OCI-M1 (cell line): ENCODE results near the gene TUBE1.
"Not testable (repeated sequence)": the region's sequence is repeated elsewhere in the genome, so short reads cannot be mapped to it uniquely, and the experiment has no call there.

ENCODE experiments used
- DNase-seq: peaks from one replicate; lab custom pipeline; 2025; lab: John Stamatoyannopoulos, UW

The TUBE1 gene

GRCh38 chr6:112087136-112087911, at the start of gene TUBE1, which contains the start of gene FAM229B:
TSS of gene TUBE1 (minus strand) at chr6:112087482. CDS start at chr6:112087434, 48 bp downstream.
TSS of gene FAM229B (plus strand) at chr6:112087591. CDS start at chr6:112099284, 11,693 bp downstream.
- DNase-seq, result peak; percentile 97

DNA sequence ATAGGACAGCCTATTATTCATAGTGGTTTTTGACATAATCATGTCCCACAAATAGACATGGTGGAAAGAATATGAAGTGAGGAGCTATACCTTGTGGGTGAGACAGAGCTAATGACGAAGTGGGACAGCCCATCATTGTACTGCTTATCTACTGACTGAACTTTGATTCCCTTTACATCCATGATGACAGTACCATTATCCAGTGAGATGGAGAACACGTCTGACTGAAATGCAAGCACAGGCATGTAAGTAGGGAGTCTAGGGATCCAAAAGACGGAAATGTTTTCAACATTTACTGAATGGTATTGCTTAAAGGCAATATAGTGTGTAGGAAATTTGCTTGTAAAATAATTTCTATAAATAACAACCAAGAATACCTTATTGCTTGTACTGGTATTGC, 43.6 kb upstream of the TUBE1 start:
- DNase-seq, result no peak

DNA sequence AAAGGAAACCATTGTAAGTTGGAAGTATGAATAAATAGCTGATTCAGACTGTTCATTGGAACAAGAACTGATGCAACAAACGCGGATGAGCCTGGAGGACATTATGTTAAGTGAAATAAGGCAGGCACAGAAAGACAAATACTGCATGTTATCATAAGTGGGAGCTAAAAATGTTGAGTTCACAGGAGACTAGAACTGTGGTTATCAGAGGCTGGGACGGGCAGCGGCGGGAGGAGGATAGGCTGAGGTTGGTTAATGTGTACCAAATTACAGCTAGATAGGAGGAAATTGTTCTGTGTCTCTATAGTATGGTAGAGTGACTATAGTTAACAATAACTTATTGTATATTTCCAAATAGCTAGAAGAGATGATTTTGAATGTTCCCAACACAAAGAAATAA, 40.9 kb upstream of the TUBE1 start:
- DNase-seq, result no peak

DNA sequence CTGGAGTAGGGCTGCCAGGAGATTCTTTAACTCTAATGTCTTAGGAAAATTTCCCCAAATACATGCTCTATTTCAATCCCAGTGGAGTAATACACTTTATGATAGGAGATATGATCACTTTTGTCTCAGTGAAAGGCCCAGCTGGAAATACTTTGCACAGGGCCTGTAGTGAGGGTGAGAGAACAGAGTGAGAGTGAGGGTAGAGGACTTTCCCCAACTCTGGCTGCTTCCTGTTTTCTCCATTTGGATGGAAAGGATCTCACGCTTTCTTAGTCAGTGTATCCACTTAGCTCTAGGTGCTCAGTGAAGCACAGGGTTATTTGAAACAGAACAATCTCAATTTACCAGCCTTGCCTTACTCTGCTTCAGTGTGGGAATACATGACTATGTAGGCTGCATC, 36.7 kb upstream of the TUBE1 start:
- no peak for DNase-seq

DNA sequence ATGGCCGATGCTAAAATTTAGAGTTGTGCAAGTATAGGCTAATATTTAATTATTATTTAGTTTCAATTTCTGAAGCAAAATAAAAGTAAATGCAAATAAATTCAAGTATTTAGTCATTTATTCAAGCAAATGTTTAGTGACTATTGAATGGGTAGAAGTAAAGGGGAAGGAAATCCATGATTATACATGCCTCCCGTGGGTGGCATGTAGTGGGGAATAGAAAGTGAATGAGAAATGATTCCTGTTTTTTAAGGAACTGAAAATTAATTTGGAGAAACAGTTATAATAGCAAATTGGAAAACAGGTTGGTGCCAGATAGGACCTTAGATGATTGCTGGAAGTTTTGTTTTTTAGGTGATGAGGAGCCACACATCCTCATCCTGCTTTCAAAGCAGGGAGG, 35.5 kb upstream of the TUBE1 start:
- no peak for DNase-seq

- peak; percentile 15 for DNase-seq
Measured at GRCh38 chr6:112118034-112118433, 30.8 kb upstream of the TUBE1 start.

GRCh38 chr6:112117554-112117953, 30.3 kb upstream of the TUBE1 start:
- peak; percentile 38 for DNase-seq

DNA sequence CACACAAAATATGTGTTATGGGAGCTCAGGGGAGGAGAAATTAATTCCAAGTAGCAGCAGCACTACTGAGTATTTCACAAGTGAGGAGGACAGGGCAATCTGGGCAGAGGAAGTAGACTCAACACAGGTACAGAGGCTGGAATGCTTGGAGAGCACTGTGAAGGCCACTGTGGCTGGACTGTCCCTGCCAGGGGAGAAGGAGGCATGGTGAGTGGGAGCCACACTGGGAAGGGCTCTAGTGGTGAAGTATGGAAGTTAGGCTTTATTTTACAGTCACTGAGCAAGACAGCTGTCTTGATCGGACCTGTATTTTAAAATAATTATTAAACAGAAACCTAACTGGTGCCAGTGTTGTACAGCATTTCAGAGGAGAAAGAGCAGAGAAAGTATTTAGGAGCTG, 28.9 kb upstream of the TUBE1 start:
- DNase-seq, result no peak

- no peak for DNase-seq
Measured at GRCh38 chr6:112114577-112115223, 27.4 kb upstream of the TUBE1 start.

DNA sequence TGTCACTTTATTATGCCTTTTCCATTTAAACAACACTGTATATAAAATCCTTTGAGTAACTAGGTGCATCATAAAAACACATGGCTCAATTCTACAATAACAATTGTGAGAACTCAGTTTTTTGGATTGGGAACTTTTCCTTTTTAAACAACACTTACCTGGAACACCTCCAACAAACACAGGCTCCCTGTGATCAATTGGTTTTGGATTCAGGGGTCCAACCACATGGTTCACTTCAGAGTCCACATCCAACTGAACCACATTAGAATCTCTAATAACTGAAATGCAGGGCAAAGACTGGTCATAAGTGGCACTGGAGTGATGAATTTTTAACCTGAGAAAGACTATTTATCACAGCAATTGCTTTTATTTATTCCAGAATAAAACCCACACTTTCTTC, 26.6 kb upstream of the TUBE1 start:
- no peak for DNase-seq

- no peak for DNase-seq
Measured at GRCh38 chr6:112113431-112113830, 26.1 kb upstream of the TUBE1 start.

DNA sequence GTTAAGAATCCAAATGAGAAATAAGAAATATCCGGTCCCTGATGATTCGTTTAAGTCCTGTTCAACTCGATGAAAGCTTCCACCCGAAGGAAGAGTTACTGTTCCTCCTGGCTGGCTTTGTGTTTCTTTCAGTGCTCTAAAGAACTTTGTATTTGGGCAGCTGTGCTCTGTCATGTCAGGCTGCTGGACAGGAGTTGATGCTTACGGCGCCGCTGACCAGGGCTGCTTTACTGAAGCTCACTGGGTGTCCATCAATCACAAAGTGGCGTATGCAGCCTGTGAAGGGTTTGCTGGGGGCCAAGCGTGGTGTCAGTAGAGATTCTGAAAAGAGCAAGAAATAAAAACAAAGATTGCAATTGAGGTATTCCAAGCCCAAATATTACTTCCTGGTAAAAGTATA, 22.0 kb upstream of the TUBE1 start:
- DNase-seq, result no peak

DNA sequence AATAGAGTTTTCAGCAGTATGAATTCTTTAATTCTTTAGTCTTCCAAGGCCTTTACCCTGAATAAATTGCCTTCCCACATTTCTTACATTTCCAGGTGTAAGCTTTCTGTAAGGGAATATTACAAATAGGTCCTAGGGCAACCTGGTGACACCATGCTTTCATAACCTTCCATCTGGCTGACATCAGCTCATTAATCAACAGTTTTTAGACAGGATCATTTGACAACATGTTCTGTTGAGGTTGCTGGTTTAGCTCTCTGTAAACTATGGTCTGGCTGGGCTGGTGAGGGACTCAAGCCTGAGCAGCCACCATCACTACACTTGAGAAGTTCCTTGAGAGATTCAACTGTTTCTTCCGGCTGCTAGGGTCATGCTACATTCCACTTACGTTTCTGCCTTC, 19.3 kb upstream of the TUBE1 start:
- no peak for DNase-seq

DNA sequence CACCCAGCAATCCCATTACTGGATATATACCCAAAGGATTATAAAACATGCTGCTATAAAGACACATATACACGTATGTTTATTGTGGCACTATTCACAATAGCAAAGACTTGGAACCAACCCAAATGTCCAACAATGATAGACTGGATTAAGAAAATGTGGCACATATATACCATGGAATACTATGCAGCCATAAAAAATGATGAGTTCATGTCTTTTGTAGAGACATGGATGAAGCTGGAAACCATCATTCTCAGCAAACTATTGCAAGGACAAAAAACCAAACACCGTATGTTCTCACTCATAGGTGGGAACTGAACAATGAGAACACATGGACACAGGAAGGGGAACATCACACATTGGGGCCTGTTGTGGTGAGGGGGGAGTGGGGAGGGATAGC, 18.7 kb upstream of the TUBE1 start:
- not testable (repeated sequence) for DNase-seq

GRCh38 chr6:112100561-112100960, 13.3 kb upstream of the TUBE1 start:
- DNase-seq, result no peak

GRCh38 chr6:112096901-112097300, 9.6 kb upstream of the TUBE1 start:
- no peak for DNase-seq

DNA sequence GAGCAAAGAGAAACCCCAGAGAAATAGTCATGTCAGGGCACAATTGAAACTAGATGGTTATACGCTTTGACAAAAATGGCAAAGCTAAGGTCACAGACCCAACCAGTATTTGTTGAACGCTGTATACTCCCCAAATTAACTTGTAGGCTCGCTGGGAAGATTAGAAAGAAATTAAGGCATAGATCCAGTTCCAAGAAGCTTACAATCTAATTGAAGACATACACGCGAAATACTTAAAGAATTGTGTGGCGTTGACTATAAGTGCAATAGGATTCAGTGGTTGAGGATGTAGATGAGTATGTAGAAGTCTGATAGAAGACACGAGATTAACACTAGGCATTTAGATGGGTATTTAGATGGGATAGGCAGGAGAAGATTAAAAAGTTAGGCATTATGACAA, 634 bp upstream of the TUBE1 start:
- DNase-seq, result peak; percentile 46

- DNase-seq, result peak; percentile 85
Measured at GRCh38 chr6:112086744-112087135, 542 bp downstream of the TUBE1 start.

GRCh38 chr6:112085286-112086065, 1.8 kb downstream of the TUBE1 start:
- no peak for DNase-seq

- no peak for DNase-seq
Measured at GRCh38 chr6:112081569-112081968, 5.7 kb downstream of the TUBE1 start.

DNA sequence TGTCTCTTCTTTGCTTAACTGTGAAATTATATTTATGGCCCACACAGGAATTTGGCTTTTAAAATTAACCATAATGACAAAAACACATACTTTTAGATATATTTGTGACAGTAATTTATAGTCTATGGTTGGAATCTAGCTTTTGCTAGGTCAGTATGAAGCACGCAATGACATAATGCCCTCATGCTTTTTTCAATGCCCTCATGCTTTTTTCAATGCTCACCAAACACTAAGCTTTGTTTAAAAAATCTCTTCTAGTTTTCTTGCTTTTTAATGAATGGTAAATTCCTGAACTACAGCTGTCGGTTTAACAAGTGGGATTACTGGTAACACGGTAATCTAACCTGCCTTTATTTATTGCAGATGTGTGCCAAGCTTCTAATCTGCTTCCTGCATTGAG, 20.7 kb downstream of the TUBE1 start:
- no peak for DNase-seq

DNA sequence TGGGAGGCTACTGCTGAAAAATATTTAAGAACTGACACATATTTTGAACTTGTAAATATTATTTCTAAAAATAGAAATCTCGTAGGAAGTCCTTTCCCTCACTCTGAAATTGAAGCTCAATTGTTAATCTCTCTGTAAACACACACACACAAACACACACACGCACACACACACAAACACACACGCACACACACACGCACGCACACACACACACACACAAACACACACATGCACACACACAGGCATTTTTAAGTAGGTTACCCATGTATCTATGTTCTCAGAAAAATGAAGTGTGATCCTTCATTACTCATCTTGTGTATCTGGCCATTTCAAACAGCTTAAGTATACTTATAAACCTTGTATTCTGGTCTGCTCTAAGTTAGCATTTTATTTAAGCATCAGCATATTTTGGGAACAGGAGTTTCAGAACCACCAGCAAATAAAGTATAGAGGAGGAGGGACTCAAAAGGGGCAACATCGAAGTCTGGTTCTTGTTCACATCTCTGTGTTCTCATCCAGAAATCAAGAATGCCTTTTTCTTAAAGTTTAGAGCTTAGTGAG, 21.8 kb downstream of the TUBE1 start:
- no peak for DNase-seq

GRCh38 chr6:112062966-112063365, 24.3 kb downstream of the TUBE1 start:
- no peak for DNase-seq
